GM23248 (cell line): Measurements from ENCODE around the gene WDR27.

Experiments
- EZH2 ChIP-seq: fragments of 200-600 bp; sonication (generic); IDR thresholded peaks from 2 replicates; pipeline ENCODE4 v1.6.1; 2018; ENCODE audit warnings: antibody characterized with exemption, mild to moderate bottlenecking; ENCODE audit not compliant: insufficient read depth, poor library complexity, severe bottlenecking
- EZH2phosphoT487 ChIP-seq: fragments of 200-600 bp; sonication (generic); IDR thresholded peaks from 2 replicates; pipeline ENCODE4 v1.6.1; 2018; ENCODE audit warnings: antibody characterized with exemption, moderate library complexity, mild to moderate bottlenecking, low read depth; ENCODE audit not compliant: insufficient read depth

- TF ChIP-seq EZH2, result no peak
- TF ChIP-seq EZH2phosphoT487, result no peak
These were observed 113.9 kb downstream of the WDR27 start for GRCh38 chr6:169587975-169588374.
